Measurements from ENCODE around the gene VAMP4. TPM values are rescaled to one million over a fixed set of nuclear protein-coding genes. Genes with fewer than 3 reads are reported as not detected.
A peak's percentile ranks its signal among the peaks of the same experiment; 100 is the strongest.
"Not testable (repeated sequence)": the region's sequence is repeated elsewhere in the genome, so short reads cannot be mapped to it uniquely, and the experiment has no call there.

VAMP4 gene
- total and polyA plus RNA-seq, 2 donors from 2014 or later = 7.5 to 15.3 TPM

GRCh38 chr1:171699531-171699930, 42.3 kb downstream of the VAMP4 start:
- DNase-seq (peak in 4 of 5 donors; percentile 46 to 77 (median 66)), FAIRE-seq (no peak)
- Histone ChIP-seq H3K4me3 (ENCODE audit: low read length in 3 of 3) (no peak overlapping the region), H3K9me3 (ENCODE audit: control insufficient read depth in 2 of 3, insufficient read depth in 1 of 3, low read length in 3 of 3) (no peaks in the 10 kb centered on the region), H3K36me3 (ENCODE audit: control insufficient read depth in 2 of 3, insufficient read depth in 3 of 3, low read length in 3 of 3) (no peaks in the 10 kb centered on the region), H3K27ac (ENCODE audit: low read depth in 2 of 2, low read length in 2 of 2) (no peak overlapping the region), H3K27me3 (ENCODE audit: control insufficient read depth, insufficient read depth, low read length) (no peaks in the 10 kb centered on the region), H3K4me1 (ENCODE audit: control insufficient read depth in 2 of 3, insufficient read depth in 2 of 3, low read depth in 1 of 3, low read length in 3 of 3) (no peaks in the 10 kb centered on the region), H3K9ac (ENCODE audit: low read length in 3 of 3) (no peak overlapping the region)
- intact Hi-C loops (cut with DNase I) = no loop called here
- no peak for TF ChIP-seq CTCF (IDR thresholded peaks at IDR 0.05; ENCODE audit: borderline replicate concordance, extremely low read depth, insufficient read depth)

- FAIRE-seq; H3K36me3 ChIP-seq (ENCODE audit: control insufficient read depth in 2 of 3, insufficient read depth in 3 of 3, low read length in 3 of 3); intact Hi-C loops (cut with DNase I); H3K27ac ChIP-seq (ENCODE audit: low read depth in 2 of 2, low read length in 2 of 2); H3K9ac ChIP-seq (ENCODE audit: low read length in 3 of 3); H3K9me3 ChIP-seq (ENCODE audit: control insufficient read depth in 2 of 3, insufficient read depth in 1 of 3, low read length in 3 of 3); H3K27me3 ChIP-seq (ENCODE audit: control insufficient read depth, insufficient read depth, low read length); H3K4me3 ChIP-seq (ENCODE audit: low read length in 3 of 3); H3K4me1 ChIP-seq (ENCODE audit: control insufficient read depth in 2 of 3, insufficient read depth in 2 of 3, low read depth in 1 of 3, low read length in 3 of 3); DNase-seq: not testable (repeated sequence)
Observed at GRCh38 chr1:171695772-171696171, 46.1 kb downstream of the VAMP4 start.

DNA sequence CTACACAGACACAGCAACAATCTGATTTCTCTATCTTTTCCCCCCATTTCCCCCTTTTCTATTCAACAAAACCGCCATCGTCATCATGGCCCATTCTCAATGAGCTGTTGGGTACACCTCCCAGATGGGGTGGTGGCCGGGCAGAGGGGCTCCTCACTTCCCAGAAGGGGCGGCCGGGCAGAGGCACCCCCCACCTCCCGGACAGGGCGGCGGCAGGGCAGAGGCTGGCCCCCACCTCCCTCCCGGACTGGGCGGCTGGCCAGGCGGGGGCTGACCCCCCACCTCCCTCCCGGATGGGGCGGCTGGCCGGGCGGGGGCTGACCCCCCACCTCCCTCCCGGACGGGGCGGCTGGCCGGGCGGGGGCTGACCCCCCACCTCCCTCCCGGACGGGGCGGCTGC, 48.3 kb downstream of the VAMP4 start:
- H3K27ac ChIP-seq (ENCODE audit: low read depth in 2 of 2, low read length in 2 of 2); H3K4me3 ChIP-seq (ENCODE audit: low read length in 3 of 3); H3K36me3 ChIP-seq (ENCODE audit: control insufficient read depth in 2 of 3, insufficient read depth in 3 of 3, low read length in 3 of 3); intact Hi-C loops (cut with DNase I); H3K9ac ChIP-seq (ENCODE audit: low read length in 3 of 3); H3K27me3 ChIP-seq (ENCODE audit: control insufficient read depth, insufficient read depth, low read length); H3K9me3 ChIP-seq (ENCODE audit: control insufficient read depth in 2 of 3, insufficient read depth in 1 of 3, low read length in 3 of 3); FAIRE-seq; H3K4me1 ChIP-seq (ENCODE audit: control insufficient read depth in 2 of 3, insufficient read depth in 2 of 3, low read depth in 1 of 3, low read length in 3 of 3); DNase-seq: not testable (repeated sequence)

GRCh38 chr1:171683870-171684269, 58.0 kb downstream of the VAMP4 start:
- intact Hi-C loops (cut with DNase I) = no loop called here
- Histone ChIP-seq H3K4me3 (ENCODE audit: low read length in 3 of 3) (no peak overlapping the region), H3K27ac (ENCODE audit: low read depth in 2 of 2, low read length in 2 of 2) (no peak overlapping the region), H3K9me3 (ENCODE audit: control insufficient read depth in 2 of 3, insufficient read depth in 1 of 3, low read length in 3 of 3) (no peaks in the 10 kb centered on the region), H3K27me3 (ENCODE audit: control insufficient read depth, insufficient read depth, low read length) (no peaks in the 10 kb centered on the region), H3K9ac (ENCODE audit: low read length in 3 of 3) (no peak overlapping the region), H3K36me3 (ENCODE audit: control insufficient read depth in 2 of 3, insufficient read depth in 3 of 3, low read length in 3 of 3) (no peaks in the 10 kb centered on the region), H3K4me1 (ENCODE audit: control insufficient read depth in 2 of 3, insufficient read depth in 2 of 3, low read depth in 1 of 3, low read length in 3 of 3) (no peaks in the 10 kb centered on the region)
- DNase-seq = no peak
- TF ChIP-seq CTCF (IDR thresholded peaks at IDR 0.05; ENCODE audit: borderline replicate concordance, extremely low read depth, insufficient read depth) = no peak
- FAIRE-seq = no peak

DNA sequence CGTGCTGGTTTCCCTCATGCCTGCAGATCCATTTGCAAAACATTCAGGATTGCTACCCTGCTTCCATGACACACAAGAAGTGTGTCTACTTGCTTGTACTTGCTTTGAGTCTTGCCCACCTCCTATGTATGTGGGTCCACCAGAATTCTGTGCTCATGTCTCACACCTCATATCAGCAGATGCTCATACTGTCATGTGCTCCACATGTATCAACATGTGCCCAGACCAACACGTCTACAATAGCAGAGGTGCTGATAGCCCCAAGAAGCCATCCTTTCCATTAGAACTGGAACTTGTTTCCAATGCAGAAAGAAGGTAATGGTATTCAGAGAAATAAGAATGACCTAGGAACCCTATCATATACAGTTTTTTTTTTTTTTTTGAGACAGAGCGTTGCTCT, 61.5 kb downstream of the VAMP4 start:
- H3K36me3 ChIP-seq (ENCODE audit: control insufficient read depth in 2 of 3, insufficient read depth in 3 of 3, low read length in 3 of 3) = no peaks in the 10 kb centered on the region

More for the DNA sequence above, 61.5 kb downstream of the VAMP4 start:
- Histone ChIP-seq H3K9ac (ENCODE audit: low read length in 3 of 3) (no peak overlapping the region), H3K4me1 (ENCODE audit: control insufficient read depth in 2 of 3, insufficient read depth in 2 of 3, low read depth in 1 of 3, low read length in 3 of 3) (no peaks in the 10 kb centered on the region), H3K27me3 (ENCODE audit: control insufficient read depth, insufficient read depth, low read length) (no peaks in the 10 kb centered on the region), H3K4me3 (ENCODE audit: low read length in 3 of 3) (no peak overlapping the region), H3K27ac (ENCODE audit: low read depth in 2 of 2, low read length in 2 of 2) (no peak overlapping the region), H3K9me3 (ENCODE audit: control insufficient read depth in 2 of 3, insufficient read depth in 1 of 3, low read length in 3 of 3) (no peaks in the 10 kb centered on the region)
- FAIRE-seq (no peak), DNase-seq (no peak)
- intact Hi-C loops (cut with DNase I) = no loop called here
- no peak for TF ChIP-seq CTCF (IDR thresholded peaks at IDR 0.05; ENCODE audit: borderline replicate concordance, extremely low read depth, insufficient read depth)
